ENCODE results near the gene IFFO2.

- TF ChIP-seq POLR2A (IDR thresholded peaks at IDR 0.05; ENCODE audit: low read depth, low read length) = no peak
- no peak for TF ChIP-seq TAF1 (IDR thresholded peaks at IDR 0.05; ENCODE audit: low read depth, low read length)
- TF ChIP-seq POLR2AphosphoS5 (IDR thresholded peaks at IDR 0.05; ENCODE audit: low read depth, low read length) = no peak
- no peak for TF ChIP-seq SPI1 (IDR thresholded peaks at IDR 0.05; ENCODE audit: low read depth, low read length)
- no peak for TF ChIP-seq PAX5 (IDR thresholded peaks at IDR 0.05; ENCODE audit: insufficient read depth, low read length, severe bottlenecking)
Observed at GRCh38 chr1:18991585-18991984, 35.1 kb upstream of the IFFO2 start.

All from GM12891 (cell line).